Iris pigment epithelial cell (primary cell): ENCODE measurements around the gene NOTCH1.

Source experiments
- DNase-seq: peaks from one replicate; pipeline ENCODE4 v3.0.0-alpha.2; 2011; ENCODE audit warnings: low read depth

The NOTCH1 gene

GRCh38 chr9:136463578-136463977 lies 82.3 kb downstream of the NOTCH1 start:
- no peak for DNase-seq

GRCh38 chr9:136462664-136463063 lies 83.2 kb downstream of the NOTCH1 start:
- no peak for DNase-seq

GRCh38 chr9:136460772-136461325 lies 85.0 kb downstream of the NOTCH1 start:
- DNase-seq = no peak

- DNase-seq = no peak
Observed at GRCh38 chr9:136459425-136459824, 86.4 kb downstream of the NOTCH1 start.

- no peak for DNase-seq
Observed at GRCh38 chr9:136457326-136457725, 88.5 kb downstream of the NOTCH1 start.

GRCh38 chr9:136456258-136456657 lies 89.6 kb downstream of the NOTCH1 start:
- DNase-seq = no peak

GRCh38 chr9:136455043-136456002 lies 90.5 kb downstream of the NOTCH1 start:
- DNase-seq = no peak

GRCh38 chr9:136454026-136454796 lies 91.6 kb downstream of the NOTCH1 start:
- DNase-seq = no peak

- DNase-seq = no peak
Observed at GRCh38 chr9:136453326-136453725, 92.5 kb downstream of the NOTCH1 start.

GRCh38 chr9:136451221-136451877 lies 94.5 kb downstream of the NOTCH1 start:
- no peak for DNase-seq

GRCh38 chr9:136448655-136449054 lies 97.2 kb downstream of the NOTCH1 start:
- DNase-seq = no peak

- DNase-seq = no peak
Observed at GRCh38 chr9:136447173-136447778, 98.6 kb downstream of the NOTCH1 start.

- no peak for DNase-seq
Observed at GRCh38 chr9:136445799-136446198, 100.0 kb downstream of the NOTCH1 start.
